Neural progenitor cell (in vitro differentiated cells): Measurements from ENCODE around the gene PCK2. TPM values are rescaled to one million over a fixed set of nuclear protein-coding genes. Genes with fewer than 3 reads are reported as not detected.
A peak's percentile ranks its signal among the peaks of the same experiment; 100 is the strongest.

Experiments used
- DNase-seq: peaks from one replicate; pipeline ENCODE4 v3.0.0-alpha.2; 2016; ENCODE audit warnings: low spot score
- H2AFZ ChIP-seq: fragments of 200-600 bp; sonication (generic); replicated peaks from 2 replicates; pipeline ENCODE4 v1.6.1; 2016; ENCODE audit warnings: antibody characterized with exemption
- H3F3A ChIP-seq: fragments of 200-600 bp; sonication (generic); 2 replicates; pipeline ENCODE4 v1.6.1; 2016; ENCODE audit warnings: antibody characterized with exemption, low read depth
- H3K27ac ChIP-seq: fragments of 200-600 bp; sonication (generic); 2 replicates; pipeline ENCODE4 v1.5.1; 2016; ENCODE audit warnings: mild to moderate bottlenecking
- H3K27me3 ChIP-seq: fragments of 200-600 bp; sonication (generic); 2 replicates; pipeline ENCODE4 v1.6.1; 2016; ENCODE audit warnings: mild to moderate bottlenecking, moderate library complexity
- H3K36me3 ChIP-seq: fragments of 200-600 bp; sonication (generic); 2 replicates; pipeline ENCODE4 v1.5.1; 2016
- H3K4me1 ChIP-seq: fragments of 200-600 bp; sonication (generic); 2 replicates; pipeline ENCODE4 v1.6.1; 2016; ENCODE audit warnings: mixed run types
- H3K4me2 ChIP-seq: fragments of 200-600 bp; sonication (generic); 2 replicates; pipeline ENCODE4 v1.6.1; 2016
- H3K4me3 ChIP-seq: fragments of 200-600 bp; sonication (generic); 2 replicates; pipeline ENCODE4 v1.5.1; 2016
- H3K79me2 ChIP-seq: fragments of 200-600 bp; sonication (generic); 2 replicates; pipeline ENCODE4 v1.6.1; 2016; ENCODE audit warnings: low read depth
- H3K9ac ChIP-seq: fragments of 200-600 bp; sonication (generic); 2 replicates; pipeline ENCODE4 v1.6.1; 2016
- H3K9me3 ChIP-seq: fragments of 200-600 bp; sonication (generic); 2 replicates; pipeline ENCODE4 v1.5.1; 2016; ENCODE audit warnings: low read depth
- H4K20me1 ChIP-seq: fragments of 200-600 bp; sonication (generic); 2 replicates; pipeline ENCODE4 v1.6.1; 2016; ENCODE audit warnings: low read depth
- H3K27ac Mint-ChIP-seq: 3 replicates; pipeline ENCODE4 v1.8.0; 2021; ENCODE audit warnings: mixed read lengths
- H3K27me3 Mint-ChIP-seq: 2 replicates; pipeline ENCODE4 v1.8.0; 2022; ENCODE audit warnings: low read depth, mild to moderate bottlenecking, inconsistent platforms, moderate library complexity, mixed read lengths; ENCODE audit not compliant: insufficient read depth
- H3K36me3 Mint-ChIP-seq: 3 replicates; pipeline ENCODE4 v1.8.0; 2021; ENCODE audit warnings: mixed read lengths
- H3K4me1 Mint-ChIP-seq: 3 replicates; pipeline ENCODE4 v1.8.0; 2021; ENCODE audit warnings: mixed read lengths
- H3K4me3 Mint-ChIP-seq: 3 replicates; pipeline ENCODE4 v1.8.0; 2021; ENCODE audit warnings: mild to moderate bottlenecking, moderate library complexity, mixed read lengths
- H3K9me3 Mint-ChIP-seq: 3 replicates; pipeline ENCODE4 v1.8.0; 2020; ENCODE audit warnings: mixed read lengths
- EZH2 ChIP-seq: fragments of 200-600 bp; sonication (generic); IDR thresholded peaks from 2 replicates; pipeline ENCODE4 v1.6.1; 2017; ENCODE audit warnings: antibody characterized with exemption, mild to moderate bottlenecking, moderate library complexity
- EZH2phosphoT487 ChIP-seq: fragments of 200-600 bp; sonication (generic); IDR thresholded peaks from 2 replicates; pipeline ENCODE4 v1.6.1; 2017; ENCODE audit warnings: antibody characterized with exemption
- total RNA-seq: library from RNA; depleted of rRNA; stranded (reverse); fragments of >200 nt; gene quantifications from 2 replicates; pipeline ENCODE4 v1.2.3, GENCODE V29; 2015; ENCODE audit warnings: low replicate concordance
- TF ChIP-seq, protein P1 (sequence below): fragments of 200-600 bp; sonication (generic); IDR thresholded peaks from 2 replicates; pipeline ENCODE4 v1.5.1; 2017; ENCODE audit warnings: antibody characterized with exemption, mild to moderate bottlenecking

PCK2 gene
- total RNA-seq, 1 donor from 2014 or later: 11.1 TPM

DNA sequence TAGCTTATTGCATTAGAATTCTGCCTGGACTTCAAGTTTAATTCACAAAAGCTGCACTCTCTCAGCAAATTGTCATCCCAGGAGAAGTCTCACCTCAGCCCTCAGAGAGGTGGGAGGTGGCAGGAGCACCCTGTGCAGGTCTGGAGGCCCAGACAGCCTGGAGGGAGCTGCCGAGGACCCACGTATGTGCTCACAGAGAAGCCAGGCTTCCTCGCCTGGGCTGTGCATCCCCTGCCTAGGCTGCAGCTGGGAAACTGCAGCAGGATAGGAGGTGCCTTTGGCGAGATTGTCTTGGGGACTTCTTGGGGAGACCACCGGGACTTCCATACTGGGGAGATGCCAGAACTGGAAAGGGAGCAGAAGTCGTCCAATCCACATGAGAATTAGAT is 14.0 kb upstream of the PCK2 start:
- Histone ChIP-seq H3K27ac (no peak overlapping the region), H3K4me3 (no peak overlapping the region), H3K4me2 (peak overlapping the region; percentile 87), H3K79me2 (no peaks in the 10 kb centered on the region), H3K9me3 (no peaks in the 10 kb centered on the region), H3K27me3 (peaks cover 39% of the 10 kb centered on the region), H3K9ac (no peak overlapping the region), H2AFZ (no peak overlapping the region), H3K36me3 (no peaks in the 10 kb centered on the region), H3K4me1 (peaks cover 41% of the 10 kb centered on the region), H3F3A (peaks cover 22% of the 10 kb centered on the region), H4K20me1 (no peaks in the 10 kb centered on the region)
- no peak for TF ChIP-seq EZH2phosphoT487
- no peak for TF ChIP-seq EZH2
- TF ChIP-seq, protein P1, sequence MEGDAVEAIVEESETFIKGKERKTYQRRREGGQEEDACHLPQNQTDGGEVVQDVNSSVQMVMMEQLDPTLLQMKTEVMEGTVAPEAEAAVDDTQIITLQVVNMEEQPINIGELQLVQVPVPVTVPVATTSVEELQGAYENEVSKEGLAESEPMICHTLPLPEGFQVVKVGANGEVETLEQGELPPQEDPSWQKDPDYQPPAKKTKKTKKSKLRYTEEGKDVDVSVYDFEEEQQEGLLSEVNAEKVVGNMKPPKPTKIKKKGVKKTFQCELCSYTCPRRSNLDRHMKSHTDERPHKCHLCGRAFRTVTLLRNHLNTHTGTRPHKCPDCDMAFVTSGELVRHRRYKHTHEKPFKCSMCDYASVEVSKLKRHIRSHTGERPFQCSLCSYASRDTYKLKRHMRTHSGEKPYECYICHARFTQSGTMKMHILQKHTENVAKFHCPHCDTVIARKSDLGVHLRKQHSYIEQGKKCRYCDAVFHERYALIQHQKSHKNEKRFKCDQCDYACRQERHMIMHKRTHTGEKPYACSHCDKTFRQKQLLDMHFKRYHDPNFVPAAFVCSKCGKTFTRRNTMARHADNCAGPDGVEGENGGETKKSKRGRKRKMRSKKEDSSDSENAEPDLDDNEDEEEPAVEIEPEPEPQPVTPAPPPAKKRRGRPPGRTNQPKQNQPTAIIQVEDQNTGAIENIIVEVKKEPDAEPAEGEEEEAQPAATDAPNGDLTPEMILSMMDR: no peak
- DNase-seq: peak; percentile 11
- Mint-ChIP-seq H3K4me3 (peak overlapping the region; percentile 82), H3K27me3 (peaks cover 40% of the 10 kb centered on the region), H3K9me3 (no peaks in the 10 kb centered on the region), H3K36me3 (no peaks in the 10 kb centered on the region), H3K27ac (no peak overlapping the region), H3K4me1 (peaks cover 34% of the 10 kb centered on the region)

GRCh38 chr14:24080888-24081738 is 13.0 kb upstream of the PCK2 start:
- no peaks in the 10 kb centered on the region for H3K9me3 ChIP-seq
- Mint-ChIP-seq H3K27me3 (peaks cover 40% of the 10 kb centered on the region), H3K27ac (no peak overlapping the region), H3K4me3 (peak overlapping the region; percentile 88), H3K36me3 (no peaks in the 10 kb centered on the region), H3K9me3 (no peaks in the 10 kb centered on the region), H3K4me1 (peaks cover 34% of the 10 kb centered on the region)
- peak overlapping the region; percentile 66 for H3K4me3 ChIP-seq
- H3F3A ChIP-seq: peaks cover 22% of the 10 kb centered on the region
- no peaks in the 10 kb centered on the region for H3K79me2 ChIP-seq
- peaks cover 39% of the 10 kb centered on the region for H3K27me3 ChIP-seq
- peak overlapping the region; percentile 84 for H2AFZ ChIP-seq
- no peaks in the 10 kb centered on the region for H4K20me1 ChIP-seq
- peak; percentile 78 for DNase-seq
- peaks cover 41% of the 10 kb centered on the region for H3K4me1 ChIP-seq
- peak overlapping the region; percentile 87 for H3K4me2 ChIP-seq
- H3K9ac ChIP-seq: no peak overlapping the region
- no peaks in the 10 kb centered on the region for H3K36me3 ChIP-seq
- no peak overlapping the region for H3K27ac ChIP-seq
- TF ChIP-seq EZH2 (peak; percentile 34), EZH2phosphoT487 (peak; percentile 25)
- TF ChIP-seq, protein P1: no peak

- peak overlapping the region; percentile 87 for H3K4me2 ChIP-seq
- H3K27ac ChIP-seq: no peak overlapping the region
These were observed 12.3 kb upstream of the PCK2 start for GRCh38 chr14:24081739-24082211.

More at GRCh38 chr14:24081739-24082211, 12.3 kb upstream of the PCK2 start:
- TF ChIP-seq, protein P1: no peak
- no peak for TF ChIP-seq EZH2phosphoT487
- no peak for TF ChIP-seq EZH2
- Mint-ChIP-seq H3K4me3 (peak overlapping the region; percentile 88), H3K36me3 (no peaks in the 10 kb centered on the region), H3K27ac (peak overlapping the region; percentile 87), H3K4me1 (peaks cover 34% of the 10 kb centered on the region), H3K9me3 (no peaks in the 10 kb centered on the region), H3K27me3 (peaks cover 39% of the 10 kb centered on the region)
- H3K9me3 ChIP-seq: no peaks in the 10 kb centered on the region
- DNase-seq: peak; percentile 40
- peak overlapping the region; percentile 66 for H3K4me3 ChIP-seq
- no peaks in the 10 kb centered on the region for H3K79me2 ChIP-seq
- H3K27me3 ChIP-seq: peaks cover 39% of the 10 kb centered on the region
- no peaks in the 10 kb centered on the region for H4K20me1 ChIP-seq
- H3K4me1 ChIP-seq: peaks cover 47% of the 10 kb centered on the region
- no peaks in the 10 kb centered on the region for H3K36me3 ChIP-seq
- no peak overlapping the region for H3K9ac ChIP-seq
- H3F3A ChIP-seq: peaks cover 22% of the 10 kb centered on the region
- H2AFZ ChIP-seq: peak overlapping the region; percentile 84
